Rectal smooth muscle tissue (tissue), 1 donor: ENCODE results near the gene HIGD1A.
A peak's percentile ranks its signal among the peaks of the same experiment; 100 is the strongest.
"Not testable (repeated sequence)": the region's sequence is repeated elsewhere in the genome, so short reads cannot be mapped to it uniquely, and the experiment has no call there.

Experiments
- H3K27ac ChIP-seq: one replicate; pipeline ENCODE4 v1.7.0; 2013; ENCODE audit warnings: low read depth, low read length, inconsistent platforms
- H3K27me3 ChIP-seq: one replicate; pipeline ENCODE4 v1.7.0; 2013; ENCODE audit warnings: low read length; ENCODE audit not compliant: control insufficient read depth, insufficient read depth
- H3K36me3 ChIP-seq: one replicate; pipeline ENCODE4 v1.7.0; 2013; ENCODE audit warnings: low read length; ENCODE audit not compliant: control insufficient read depth, insufficient read depth
- H3K4me1 ChIP-seq: one replicate; pipeline ENCODE4 v1.7.0; 2013; ENCODE audit warnings: low read length; ENCODE audit not compliant: control insufficient read depth, insufficient read depth
- H3K4me3 ChIP-seq: one replicate; pipeline ENCODE4 v1.7.0; 2013; ENCODE audit warnings: low read length
- H3K9ac ChIP-seq: one replicate; pipeline ENCODE4 v1.7.0; 2013; ENCODE audit warnings: low read length

Gene HIGD1A

GRCh38 chr3:42823351-42823750, 19.1 kb upstream of the HIGD1A start:
- H3K27me3 ChIP-seq, result no peaks in the 10 kb centered on the region
- no peaks in the 10 kb centered on the region for H3K4me1 ChIP-seq
- H3K36me3 ChIP-seq, result no peaks in the 10 kb centered on the region
- no peak overlapping the region for H3K4me3 ChIP-seq
- H3K9ac ChIP-seq, result no peak overlapping the region
- H3K27ac ChIP-seq, result no peak overlapping the region

GRCh38 chr3:42822828-42823227, 18.5 kb upstream of the HIGD1A start:
- Histone ChIP-seq H3K36me3 (no peaks in the 10 kb centered on the region), H3K27ac (no peak overlapping the region), H3K4me1 (no peaks in the 10 kb centered on the region), H3K9ac (no peak overlapping the region), H3K4me3 (no peak overlapping the region), H3K27me3 (no peaks in the 10 kb centered on the region)

GRCh38 chr3:42820746-42821051, 16.4 kb upstream of the HIGD1A start:
- no peaks in the 10 kb centered on the region for H3K4me1 ChIP-seq
- no peaks in the 10 kb centered on the region for H3K27me3 ChIP-seq
- H3K4me3 ChIP-seq, result no peak overlapping the region
- no peak overlapping the region for H3K9ac ChIP-seq
- H3K27ac ChIP-seq, result no peak overlapping the region
- H3K36me3 ChIP-seq, result no peaks in the 10 kb centered on the region

GRCh38 chr3:42819351-42819965, 15.2 kb upstream of the HIGD1A start:
- Histone ChIP-seq H3K4me3 (no peak overlapping the region), H3K27ac (no peak overlapping the region), H3K27me3 (no peaks in the 10 kb centered on the region), H3K36me3 (no peaks in the 10 kb centered on the region), H3K4me1 (peaks cover 2% of the 10 kb centered on the region), H3K9ac (no peak overlapping the region)

- H3K4me3 ChIP-seq, result no peak overlapping the region
- no peak overlapping the region for H3K27ac ChIP-seq
- peaks cover 2% of the 10 kb centered on the region for H3K4me1 ChIP-seq
- no peaks in the 10 kb centered on the region for H3K36me3 ChIP-seq
- no peaks in the 10 kb centered on the region for H3K27me3 ChIP-seq
- no peak overlapping the region for H3K9ac ChIP-seq
These were observed 11.5 kb upstream of the HIGD1A start for GRCh38 chr3:42815826-42816225.

GRCh38 chr3:42814914-42815507, 10.7 kb upstream of the HIGD1A start:
- H3K27ac ChIP-seq, result no peak overlapping the region
- no peaks in the 10 kb centered on the region for H3K27me3 ChIP-seq
- peaks cover 2% of the 10 kb centered on the region for H3K4me1 ChIP-seq
- H3K36me3 ChIP-seq, result no peaks in the 10 kb centered on the region
- no peak overlapping the region for H3K9ac ChIP-seq
- no peak overlapping the region for H3K4me3 ChIP-seq

GRCh38 chr3:42814246-42814645, 10.0 kb upstream of the HIGD1A start:
- Histone ChIP-seq H3K9ac (no peak overlapping the region), H3K36me3 (no peaks in the 10 kb centered on the region), H3K27ac (no peak overlapping the region), H3K4me1 (peaks cover 2% of the 10 kb centered on the region), H3K4me3 (no peak overlapping the region), H3K27me3 (no peaks in the 10 kb centered on the region)

GRCh38 chr3:42811118-42811883, 7.0 kb upstream of the HIGD1A start:
- H3K9ac ChIP-seq, H3K4me3 ChIP-seq, H3K36me3 ChIP-seq, H3K27ac ChIP-seq, H3K4me1 ChIP-seq, H3K27me3 ChIP-seq: not testable (repeated sequence)

GRCh38 chr3:42810706-42811105, 6.4 kb upstream of the HIGD1A start:
- H3K27ac ChIP-seq, H3K9ac ChIP-seq, H3K4me1 ChIP-seq, H3K4me3 ChIP-seq, H3K27me3 ChIP-seq, H3K36me3 ChIP-seq: not testable (repeated sequence)

GRCh38 chr3:42809202-42809601, 4.9 kb upstream of the HIGD1A start, which contains the start of gene ACKR2:
TSS of gene ACKR2 (plus strand) at chr3:42809445. CDS start at chr3:42864503, 55,058 bp downstream.
- Histone ChIP-seq H3K27ac (no peak within 1 kb of the TSS), H3K9ac (no peak within 1 kb of the TSS), H3K36me3 (no peaks in the 10 kb centered on the region), H3K27me3 (no peaks in the 10 kb centered on the region), H3K4me1 (peaks cover 4% of the 10 kb centered on the region), H3K4me3 (no peak within 1 kb of the TSS)

GRCh38 chr3:42807929-42808328, 3.6 kb upstream of the HIGD1A start:
- H3K36me3 ChIP-seq, result no peaks in the 10 kb centered on the region
- H3K27me3 ChIP-seq, result no peaks in the 10 kb centered on the region
- no peak overlapping the region for H3K27ac ChIP-seq
- peaks cover 8% of the 10 kb centered on the region for H3K4me1 ChIP-seq
- no peak overlapping the region for H3K9ac ChIP-seq
- no peak overlapping the region for H3K4me3 ChIP-seq

GRCh38 chr3:42805141-42805821, 991 bp upstream of the HIGD1A start:
- Histone ChIP-seq H3K4me3 (peak overlapping the region; percentile 95), H3K36me3 (no peaks in the 10 kb centered on the region), H3K9ac (no peak overlapping the region), H3K27ac (no peak overlapping the region), H3K27me3 (no peaks in the 10 kb centered on the region), H3K4me1 (peaks cover 15% of the 10 kb centered on the region)
